ENCODE data around the gene ADAM33.

DNA sequence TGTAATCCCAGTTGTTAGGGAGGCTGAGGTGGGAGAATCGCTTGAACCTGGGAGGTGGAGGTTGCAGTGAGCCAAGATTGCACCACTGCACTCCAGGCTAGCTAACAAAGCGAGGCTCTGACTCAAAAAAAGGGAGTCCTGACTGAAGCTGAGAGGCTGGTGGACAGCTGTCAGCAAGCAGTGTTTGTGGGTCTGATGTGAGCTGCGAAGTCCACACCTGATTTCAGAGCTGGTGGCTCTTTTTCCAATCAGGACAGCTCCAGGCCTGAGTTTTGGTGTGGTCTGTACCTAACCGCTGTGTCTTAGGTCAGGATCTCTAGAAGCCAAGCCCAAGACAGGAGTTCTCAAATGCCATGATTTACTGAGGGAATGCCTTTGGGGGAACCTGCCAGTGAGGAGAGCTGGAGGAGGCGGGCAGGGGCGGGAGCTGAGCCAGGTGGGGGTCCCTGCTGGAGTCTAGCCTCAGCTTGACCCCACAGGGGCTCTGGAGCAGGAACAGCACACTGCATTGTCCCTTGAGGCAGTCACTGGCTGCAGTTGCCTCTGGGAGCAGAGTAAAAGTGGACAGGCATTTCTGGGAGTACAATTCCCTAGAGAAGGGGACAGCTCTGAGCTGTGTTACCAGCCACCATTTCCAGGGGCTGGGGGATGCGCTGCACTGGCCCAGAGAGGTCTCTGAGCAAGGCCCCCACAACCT lies 23.6 kb downstream of the ADAM33 start:
- TF ChIP-seq CTCF (IDR thresholded peaks at IDR 0.05) (no peak), POLR2A (IDR thresholded peaks at IDR 0.05) (no peak)
